Left renal cortex interstitium (tissue), 4 donors: ENCODE data around the gene TSFM. TPM values are rescaled to one million over a fixed set of nuclear protein-coding genes. Genes with fewer than 3 reads are reported as not detected.

ENCODE experiments used
- DNase-seq, 4 donors: peaks; one replicate each; pipeline ENCODE4 v3.0.0-alpha.2; 2013; ENCODE audit warnings: low read depth in 4 of 4, low spot score in 2 of 4, missing footprints in 1 of 4
- polyA plus RNA-seq, 4 donors: library from polyadenylated mRNA; unstranded; fragments of 120-200 nt; gene quantifications; one replicate each; pipeline ENCODE4 v1.2.1, GENCODE V29; 2013; ENCODE audit not compliant: insufficient read length in 4 of 4

TSFM gene
- polyA plus RNA-seq, 4 donors: 34.6 to 52.1 (median 42.8) TPM

DNA sequence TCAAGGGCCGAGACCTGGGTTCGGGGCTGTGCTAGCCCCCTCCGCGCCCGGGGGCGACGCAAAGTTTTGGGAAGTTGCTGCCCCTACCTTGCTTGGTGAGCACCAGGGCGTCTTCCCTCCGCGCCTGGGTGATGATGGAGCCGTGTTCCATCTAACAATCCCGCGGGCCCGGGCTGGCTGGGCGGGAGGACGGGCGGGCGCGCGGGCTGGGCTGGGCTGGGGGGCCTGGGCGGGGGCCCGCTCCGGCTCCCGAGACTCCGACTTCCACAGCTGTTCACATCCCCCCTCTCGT is 63.6 kb downstream of the TSFM start:
- DNase-seq: no peak

DNA sequence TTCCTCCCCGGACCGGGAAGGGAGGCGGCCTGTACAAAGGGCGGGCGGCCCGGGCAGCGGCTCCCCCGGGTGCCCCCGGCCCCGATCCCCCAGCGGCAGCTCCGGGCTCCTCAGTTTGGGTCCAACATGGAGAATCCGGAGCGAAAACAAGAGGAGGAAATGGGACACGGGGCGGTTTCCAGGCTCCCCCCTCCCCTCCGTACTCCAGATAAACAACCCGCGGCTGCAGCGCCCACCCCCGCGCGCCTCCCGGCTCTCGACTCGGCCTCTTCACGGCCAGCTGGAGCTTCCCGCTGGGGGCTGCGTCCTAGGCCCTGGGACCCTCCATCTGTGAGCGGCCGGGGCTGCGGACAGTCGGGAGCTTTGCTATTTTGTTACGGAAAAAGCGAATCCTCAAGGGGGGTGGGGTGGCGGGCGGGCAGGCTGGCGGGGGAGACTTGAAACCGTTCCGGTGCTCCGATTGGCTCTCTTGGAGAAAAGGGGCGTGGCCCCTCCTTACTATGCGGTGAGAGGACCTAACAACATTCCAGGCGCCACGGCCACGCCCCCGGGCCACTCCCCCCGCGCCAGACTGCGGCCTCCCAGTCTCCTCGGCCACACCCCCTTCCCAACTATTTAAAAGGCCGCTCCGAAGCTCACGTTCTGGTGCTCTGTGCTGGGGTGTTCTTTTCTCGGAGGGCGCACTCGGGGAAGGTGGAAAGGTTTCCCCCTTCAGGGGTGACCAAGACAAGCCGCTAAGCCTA is 64.2 kb downstream of the TSFM start, which contains the start of gene CTDSP2:
Gene CTDSP2, minus strand, starts transcription at position 153 of the 743 bp plus-strand sequence. CDS start 294 bp downstream, outside the sequence.
- DNase-seq: peak; percentile 96 to 97 (median 97)

Other genes starting within 250 kb of the TSFM start
- 100 to 1,000 TPM; 160 to 179 (median 169) TPM for gene DCTN2, start 235.6 kb upstream of the TSFM start, polyA plus RNA-seq
- 1 to 10 TPM in 1 of 4 donors, under 1 TPM in 3; 0.30 to 1.0 (median 0.54) TPM for gene KIF5A, start 232.7 kb upstream of the TSFM start, polyA plus RNA-seq
- gene PIP4K2C, start 191.6 kb upstream of the TSFM start, polyA plus RNA-seq: 10 to 100 TPM; 38.0 to 46.0 (median 39.5) TPM
- gene DTX3, start 178.0 kb upstream of the TSFM start, polyA plus RNA-seq: 10 to 100 TPM; 47.7 to 75.1 (median 61.0) TPM
- gene ARHGEF25, start 171.4 kb upstream of the TSFM start, polyA plus RNA-seq: 10 to 100 TPM; 29.2 to 38.3 (median 34.6) TPM
- gene B4GALNT1, start 149.6 kb upstream of the TSFM start, polyA plus RNA-seq: 1 to 10 TPM in 1 of 4 donors, under 1 TPM in 3; 0.58 to 1.4 (median 0.76) TPM
- 100 to 1,000 TPM; 206 to 226 (median 209) TPM for gene OS9, start 88.7 kb upstream of the TSFM start, polyA plus RNA-seq
- 1 to 10 TPM; 1.1 to 1.8 (median 1.2) TPM for gene AGAP2, start 44.0 kb upstream of the TSFM start, polyA plus RNA-seq
- 10 to 100 TPM; 83.5 to 98.6 (median 91.7) TPM for gene TSPAN31, start 37.7 kb upstream of the TSFM start, polyA plus RNA-seq
- 100 to 1,000 TPM; 205 to 270 (median 239) TPM for gene CDK4, start 30.5 kb upstream of the TSFM start, polyA plus RNA-seq
- 10 to 100 TPM; 15.6 to 25.2 (median 19.7) TPM for gene MARCHF9, start 27.7 kb upstream of the TSFM start, polyA plus RNA-seq
- gene CYP27B1, start 15.7 kb upstream of the TSFM start, polyA plus RNA-seq: 1 to 10 TPM in 3 of 4 donors, under 1 TPM in 1; 0.78 to 1.8 (median 1.3) TPM
- gene METTL1, start 10.7 kb upstream of the TSFM start, polyA plus RNA-seq: 10 to 100 TPM; 28.4 to 32.0 (median 30.4) TPM
- 10 to 100 TPM in 3 of 4 donors, 1 to 10 TPM in 1; 9.1 to 13.5 (median 12.4) TPM for gene EEF1AKMT3, start 10.2 kb upstream of the TSFM start, polyA plus RNA-seq
- 10 to 100 TPM in 2 of 4 donors, 1 to 10 TPM in 2; 6.2 to 18.3 (median 10.5) TPM for gene AVIL, start 35.9 kb downstream of the TSFM start, polyA plus RNA-seq
- 100 to 1,000 TPM; 237 to 283 (median 255) TPM for gene CTDSP2, start 63.9 kb downstream of the TSFM start, polyA plus RNA-seq
- 10 to 100 TPM in 2 of 4 donors, 1 to 10 TPM in 2; 8.4 to 13.7 (median 10.2) TPM for gene ATP23, start 158.8 kb downstream of the TSFM start, polyA plus RNA-seq